ENCODE data around the gene KAT2B. TPM values are rescaled to one million over a fixed set of nuclear protein-coding genes. Genes with fewer than 3 reads are reported as not detected.

KAT2B gene
- total and polyA plus RNA-seq, 11 donors: 19.4 to 82.8 (median 66.0) TPM

DNA sequence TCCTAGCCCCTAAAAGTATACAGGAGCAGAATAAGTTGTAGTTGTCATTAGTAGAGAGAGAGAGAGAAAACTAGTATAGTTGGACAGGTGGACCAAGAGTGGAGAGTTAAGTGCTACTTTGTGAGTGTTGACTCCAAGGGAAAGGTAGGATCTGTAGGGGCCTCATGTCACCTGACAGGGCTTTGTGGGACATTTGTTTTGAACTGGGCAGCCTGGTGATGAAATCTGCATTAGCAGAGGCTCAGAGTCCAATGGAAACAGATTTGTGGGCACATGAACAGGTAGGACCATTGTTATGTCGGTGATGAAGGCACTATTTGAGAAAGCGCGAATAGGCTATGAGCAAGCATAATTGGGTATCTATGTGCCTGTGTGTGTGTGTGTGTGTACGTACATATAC is 102.3 kb downstream of the KAT2B start:
- peak overlapping the region in 9 of 12 donors; percentile 20 to 77 (median 64) for H3K27ac ChIP-seq
- WGBS, 4 donors: 96 to 98% (median 97%) methylated on average over 4 of the region's 4 CpGs
- intact Hi-C loops (cut with DNase I): loop anchor here in 2 of 10 donors (5.0 to 10.0 kb wide), 3 partner anchors 45 to 198 kb away; partner anchors contain the start of genes KAT2B (in 2 of the 2), RAB5A (in 1 of the 2) and SGO1 (in 1 of the 2)

DNA sequence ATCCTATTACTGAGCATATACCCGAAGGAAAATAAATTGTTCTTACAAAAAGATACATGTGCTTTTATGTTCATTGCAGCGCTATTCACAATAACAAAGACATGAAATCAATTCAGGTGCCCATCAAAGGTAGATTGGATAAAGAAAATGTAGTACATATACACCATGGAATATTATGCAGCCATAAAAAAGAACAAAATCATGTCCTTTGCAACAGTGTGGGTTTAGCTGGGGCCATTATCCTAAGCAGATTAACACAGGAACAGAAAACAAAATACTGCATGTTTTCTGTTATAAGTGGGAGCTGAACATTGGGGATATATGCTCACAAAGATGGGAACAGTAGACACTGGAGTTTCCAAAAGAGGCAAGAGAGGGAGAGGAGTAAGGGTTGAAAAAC is 103.3 kb downstream of the KAT2B start:
- WGBS, 4 donors: 96 to 100% (median 98%) methylated on average over 2 of the region's 2 CpGs
- intact Hi-C loops (cut with DNase I): loop anchor here in 2 of 10 donors (5.0 to 10.0 kb wide), 3 partner anchors 44 to 199 kb away; partner anchors contain the start of genes KAT2B (in 2 of the 2), RAB5A (in 1 of the 2) and SGO1 (in 1 of the 2)
- Histone ChIP-seq H3K36me3 (peaks cover 0 to 53% (median 35%) of the 10 kb centered on the region in 9 donors), H3K27me3 (no peaks in the 10 kb centered on the region), H3K9me3 (no peaks in the 10 kb centered on the region), H3K4me1 (peaks cover 0 to 17% (median 9%) of the 10 kb centered on the region in 12 donors), H3K4me3 (no peak overlapping the region), H3K27ac (no peak overlapping the region)
- no peak for TF ChIP-seq POLR2A (IDR thresholded peaks at IDR 0.05)
- no peak for DNase-seq
- no peak for ATAC-seq

More for the DNA sequence above, 102.3 kb downstream of the KAT2B start:
- TF ChIP-seq POLR2A (IDR thresholded peaks at IDR 0.05): no peak
- TF ChIP-seq, protein P1, sequence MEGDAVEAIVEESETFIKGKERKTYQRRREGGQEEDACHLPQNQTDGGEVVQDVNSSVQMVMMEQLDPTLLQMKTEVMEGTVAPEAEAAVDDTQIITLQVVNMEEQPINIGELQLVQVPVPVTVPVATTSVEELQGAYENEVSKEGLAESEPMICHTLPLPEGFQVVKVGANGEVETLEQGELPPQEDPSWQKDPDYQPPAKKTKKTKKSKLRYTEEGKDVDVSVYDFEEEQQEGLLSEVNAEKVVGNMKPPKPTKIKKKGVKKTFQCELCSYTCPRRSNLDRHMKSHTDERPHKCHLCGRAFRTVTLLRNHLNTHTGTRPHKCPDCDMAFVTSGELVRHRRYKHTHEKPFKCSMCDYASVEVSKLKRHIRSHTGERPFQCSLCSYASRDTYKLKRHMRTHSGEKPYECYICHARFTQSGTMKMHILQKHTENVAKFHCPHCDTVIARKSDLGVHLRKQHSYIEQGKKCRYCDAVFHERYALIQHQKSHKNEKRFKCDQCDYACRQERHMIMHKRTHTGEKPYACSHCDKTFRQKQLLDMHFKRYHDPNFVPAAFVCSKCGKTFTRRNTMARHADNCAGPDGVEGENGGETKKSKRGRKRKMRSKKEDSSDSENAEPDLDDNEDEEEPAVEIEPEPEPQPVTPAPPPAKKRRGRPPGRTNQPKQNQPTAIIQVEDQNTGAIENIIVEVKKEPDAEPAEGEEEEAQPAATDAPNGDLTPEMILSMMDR (IDR thresholded peaks at IDR 0.05): no peak
- Histone ChIP-seq H3K4me1 (peaks cover 0 to 17% (median 9%) of the 10 kb centered on the region in 12 donors), H3K36me3 (peaks cover 0 to 47% (median 36%) of the 10 kb centered on the region in 9 donors), H3K4me3 (no peak overlapping the region), H3K27me3 (no peaks in the 10 kb centered on the region), H3K9me3 (no peaks in the 10 kb centered on the region)
- ATAC-seq (no peak), DNase-seq (no peak)

DNA sequence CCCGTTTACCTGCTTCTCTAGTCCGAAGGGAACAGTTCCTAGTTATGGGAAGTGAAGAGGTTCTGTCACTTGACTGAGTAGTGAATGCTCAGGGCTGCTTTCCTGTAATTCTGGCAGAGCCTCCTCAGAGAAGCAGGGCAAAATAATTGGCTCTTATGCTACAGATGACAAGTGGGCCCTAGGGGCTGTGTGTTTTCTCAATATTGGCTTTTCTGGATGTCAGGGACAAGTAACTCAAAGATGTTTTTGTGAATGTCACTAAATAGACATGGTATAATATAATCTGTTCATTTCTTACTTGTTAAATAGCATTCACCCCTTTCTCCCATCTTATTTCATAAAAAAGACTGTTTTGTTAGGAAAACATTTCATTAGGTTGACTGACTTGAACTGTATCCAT is 105.6 kb downstream of the KAT2B start:
- intact Hi-C loops (cut with DNase I): loop anchor here in 1 of 10 donors (10.0 kb wide), 1 partner anchor 201 kb away; the partner anchor contains the start of gene RAB5A
- Histone ChIP-seq H3K36me3 (peaks cover 0 to 59% (median 44%) of the 10 kb centered on the region in 9 donors), H3K9me3 (no peaks in the 10 kb centered on the region), H3K27ac (no peak overlapping the region), H3K4me3 (no peak overlapping the region), H3K4me1 (peaks cover 0 to 17% (median 9%) of the 10 kb centered on the region in 12 donors), H3K27me3 (no peaks in the 10 kb centered on the region)
- WGBS, 4 donors: 85 to 92% (median 88%) methylated on average over 2 of the region's 2 CpGs
- TF ChIP-seq, protein P1 (IDR thresholded peaks at IDR 0.05): no peak
- no peak for TF ChIP-seq POLR2A (IDR thresholded peaks at IDR 0.05)
- no peak for DNase-seq
- no peak for ATAC-seq

DNA sequence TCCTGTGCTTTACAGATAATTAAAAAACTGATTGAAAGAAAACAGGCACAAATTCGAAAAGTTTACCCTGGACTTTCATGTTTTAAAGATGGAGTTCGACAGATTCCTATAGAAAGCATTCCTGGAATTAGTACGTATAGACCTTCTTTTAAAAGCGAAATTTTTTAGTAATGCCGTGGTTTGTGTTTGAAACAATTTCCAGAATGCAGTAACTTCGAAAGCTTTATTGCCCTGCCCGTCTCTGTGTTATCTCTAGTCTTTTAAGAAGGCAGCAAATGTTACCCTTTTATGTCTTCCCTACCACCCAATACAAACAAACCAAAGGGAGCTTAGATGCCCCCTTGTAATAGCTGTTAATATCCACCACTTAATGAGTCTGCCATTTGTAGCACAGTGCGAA is 106.1 kb downstream of the KAT2B start:
- Histone ChIP-seq H3K9me3 (no peaks in the 10 kb centered on the region), H3K27ac (no peak overlapping the region), H3K4me1 (peaks cover 0 to 14% (median 7%) of the 10 kb centered on the region in 12 donors), H3K27me3 (no peaks in the 10 kb centered on the region), H3K36me3 (peaks cover 0 to 59% (median 44%) of the 10 kb centered on the region in 9 donors), H3K4me3 (no peak overlapping the region)
- WGBS, 4 donors: 92 to 95% (median 93%) methylated on average over 8 of the region's 8 CpGs
- no peak for DNase-seq
- no peak for ATAC-seq
- intact Hi-C loops (cut with DNase I): loop anchor here in 1 of 10 donors (10.0 kb wide), 1 partner anchor 202 kb away; the partner anchor contains the start of gene RAB5A
- TF ChIP-seq, protein P1 (IDR thresholded peaks at IDR 0.05): no peak
- no peak for TF ChIP-seq POLR2A (IDR thresholded peaks at IDR 0.05)
